Inferior parietal cortex (tissue), 1 donor: ENCODE data around the gene SERP2.

Experiments used
- DNase-seq: peaks from one replicate; pipeline ENCODE4 v3.0.0-alpha.2; 2016; ENCODE audit errors: extremely low spot score

SERP2 gene

DNA sequence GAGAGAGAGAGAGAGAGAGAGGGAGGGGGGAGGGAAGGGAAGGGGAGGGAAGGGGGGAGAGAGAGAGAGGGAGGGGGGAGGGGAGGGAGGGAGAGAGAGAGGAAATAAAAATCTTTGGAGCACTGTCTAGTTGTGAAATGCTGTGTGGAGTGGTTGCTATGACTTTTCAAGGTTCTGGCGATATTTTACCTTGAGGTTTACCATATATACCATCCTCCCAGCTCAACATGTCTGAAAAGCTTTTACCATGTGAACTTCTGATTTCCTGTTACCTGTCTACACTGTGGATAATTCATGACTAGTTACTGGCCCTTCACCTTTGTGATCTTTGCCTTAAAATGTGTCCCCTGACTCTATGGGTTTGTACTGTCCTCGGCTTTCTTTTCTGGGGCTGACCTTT lies 38.2 kb downstream of the SERP2 start:
- DNase-seq, result no peak

DNA sequence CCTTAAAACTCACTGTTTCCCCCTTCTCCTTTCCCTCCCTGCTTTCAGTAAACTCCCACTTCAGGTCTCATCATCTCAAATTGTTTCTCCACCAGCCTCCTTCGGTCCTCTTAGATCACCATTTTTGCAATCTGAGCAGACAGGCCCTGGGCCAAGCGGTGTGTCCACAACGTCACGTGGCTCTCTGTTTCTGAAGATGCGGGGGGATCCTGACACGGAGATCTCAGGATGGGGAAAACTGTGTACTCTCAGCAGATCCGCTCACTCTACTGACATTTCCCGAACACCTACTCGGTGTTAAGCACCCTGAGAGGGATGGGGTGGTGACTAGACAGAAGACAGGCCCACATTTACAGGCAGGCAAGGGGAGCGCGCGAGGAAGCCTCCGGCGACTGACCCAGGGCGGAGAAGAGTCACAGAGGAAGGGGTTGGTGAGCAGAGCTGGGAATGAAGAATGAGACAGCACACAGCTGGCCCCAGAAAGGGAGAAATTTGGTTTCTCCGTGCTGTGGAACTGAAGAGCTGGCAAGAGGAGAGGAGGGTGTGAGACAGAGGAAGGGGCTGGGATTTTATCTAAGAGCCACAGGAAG lies 38.8 kb downstream of the SERP2 start:
- no peak for DNase-seq

DNA sequence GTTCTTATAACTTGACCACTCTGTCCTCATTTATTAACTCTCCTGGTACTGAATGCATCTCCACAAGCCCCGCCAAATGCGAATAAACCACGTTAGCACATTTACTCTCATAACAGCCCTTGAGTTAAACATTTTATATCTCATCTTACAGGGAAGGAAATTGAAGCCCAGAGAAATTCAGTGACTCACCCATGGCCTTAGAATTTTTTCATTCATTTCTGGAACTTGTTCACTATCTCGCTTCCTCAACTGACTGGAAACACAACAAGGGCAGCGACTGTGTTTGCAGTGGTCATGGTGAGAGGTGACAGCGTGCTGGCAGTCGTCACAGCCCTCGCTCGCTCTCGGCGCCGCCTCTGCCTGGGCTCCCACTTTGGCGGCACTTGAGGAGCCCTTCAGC lies 39.5 kb downstream of the SERP2 start:
- DNase-seq, result no peak

DNA sequence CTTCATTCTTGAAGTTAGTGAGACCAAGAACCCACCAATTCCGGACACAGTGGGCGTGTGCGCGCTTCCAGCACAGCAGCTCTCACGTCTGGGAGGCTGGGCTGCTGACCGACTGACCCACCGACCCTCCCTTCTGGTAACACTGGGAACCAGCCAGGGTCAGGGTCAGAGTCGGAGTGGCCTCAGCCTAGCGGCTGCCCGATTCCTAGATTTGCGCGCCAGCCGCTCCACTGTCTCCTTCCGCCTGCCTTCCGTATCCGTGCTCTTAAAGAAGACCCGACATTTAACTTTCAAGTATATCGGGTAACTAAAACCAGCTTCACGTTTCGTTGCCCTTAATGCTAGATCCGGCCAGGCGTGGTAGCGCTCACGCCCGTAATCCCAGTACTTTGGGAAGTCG lies 41.1 kb downstream of the SERP2 start:
- DNase-seq, result no peak

DNA sequence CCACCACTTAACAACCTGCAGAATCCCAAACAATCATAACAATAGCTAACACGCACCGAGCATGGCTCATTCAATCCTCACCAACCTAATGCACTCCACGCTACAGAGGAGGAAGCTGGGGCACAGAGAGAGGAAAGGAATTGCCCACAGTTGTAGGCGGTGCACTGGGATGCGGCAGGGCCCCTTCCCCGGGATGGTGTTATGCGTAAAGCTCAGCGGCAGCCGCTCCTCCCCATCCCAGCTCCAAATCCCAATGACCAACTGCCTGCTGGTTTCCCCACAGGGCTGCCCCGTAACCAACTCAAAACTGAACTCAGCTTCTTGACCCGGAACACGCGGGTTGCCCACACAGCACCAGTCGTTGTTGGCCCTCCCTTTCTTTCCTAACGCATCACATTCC lies 42.2 kb downstream of the SERP2 start:
- no peak for DNase-seq

DNA sequence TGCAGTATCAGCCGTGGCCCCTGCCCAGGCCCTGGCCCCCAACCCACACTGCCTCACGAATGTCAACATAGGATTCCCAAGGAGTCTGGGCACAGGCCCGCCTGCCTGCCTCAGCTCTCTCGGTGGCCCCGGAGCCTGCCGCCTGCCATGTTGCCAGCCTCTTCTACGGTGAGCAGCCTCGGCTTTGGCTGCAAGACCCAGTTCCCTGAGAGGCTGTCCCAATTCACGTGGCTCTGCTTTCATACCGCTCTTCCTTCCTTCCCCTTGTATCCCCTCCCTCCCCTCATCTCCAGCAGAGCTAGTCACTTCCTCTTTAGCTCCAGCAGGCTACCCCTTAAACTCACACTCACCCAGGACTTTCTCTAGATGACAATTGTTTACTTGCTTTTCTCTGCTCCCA lies 42.7 kb downstream of the SERP2 start:
- no peak for DNase-seq

DNA sequence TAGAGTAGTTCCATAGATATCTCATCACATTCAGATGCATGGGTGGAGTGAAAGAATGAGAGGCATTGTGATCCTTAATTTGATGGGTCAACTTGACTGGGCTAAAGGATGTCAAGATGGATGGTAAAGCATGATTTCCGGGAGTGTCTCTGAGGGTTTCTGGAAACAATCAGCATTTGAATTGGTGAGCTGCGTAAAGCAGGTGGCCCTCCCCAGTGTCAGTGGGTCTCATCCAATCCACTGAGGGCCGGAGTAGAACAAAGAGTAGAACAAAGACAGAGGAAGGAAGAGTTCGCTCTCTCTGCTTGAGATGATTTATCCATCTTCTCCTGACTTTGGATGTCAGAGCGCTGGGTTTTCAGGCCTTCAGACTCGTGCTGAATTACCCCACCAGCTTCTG lies 43.1 kb downstream of the SERP2 start:
- no peak for DNase-seq

DNA sequence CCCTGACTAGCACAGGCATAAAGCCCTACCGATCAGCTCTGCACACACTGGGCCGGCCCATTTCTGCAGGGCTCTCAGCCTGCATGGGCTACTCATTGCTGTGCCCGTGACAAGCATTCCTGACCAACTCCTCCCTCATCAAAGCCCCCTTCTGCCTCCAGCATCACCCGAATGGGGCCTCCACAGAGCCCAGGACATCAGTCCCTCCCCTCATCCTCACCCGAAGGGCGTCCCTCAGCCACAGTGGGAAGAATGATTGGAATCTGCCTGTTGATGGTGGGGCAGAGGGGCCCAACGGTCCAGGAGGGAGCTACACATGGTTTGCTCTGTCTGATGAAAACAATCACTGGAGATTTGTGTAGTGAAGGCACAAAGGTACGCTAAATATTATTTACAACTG lies 43.8 kb downstream of the SERP2 start:
- no peak for DNase-seq

DNA sequence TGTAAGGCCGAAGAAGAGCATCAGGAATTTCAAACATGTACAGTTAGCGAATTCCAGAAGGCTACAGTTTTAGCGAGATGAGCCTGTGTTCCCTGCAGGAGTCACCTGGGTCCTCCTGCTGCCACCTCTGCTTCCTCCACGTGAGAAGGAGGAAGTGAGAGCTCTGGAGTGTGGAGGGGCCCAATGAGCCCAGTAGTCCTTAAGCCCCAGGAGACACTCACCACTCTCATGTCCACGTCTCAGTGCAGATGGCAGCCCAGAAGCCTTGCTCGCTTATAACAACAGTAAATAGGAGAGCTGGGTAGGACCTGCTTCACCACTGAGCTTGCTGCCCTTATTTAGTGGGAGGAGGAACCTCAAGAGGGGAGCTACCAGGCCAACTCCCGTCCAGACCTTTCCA lies 44.3 kb downstream of the SERP2 start:
- no peak for DNase-seq

DNA sequence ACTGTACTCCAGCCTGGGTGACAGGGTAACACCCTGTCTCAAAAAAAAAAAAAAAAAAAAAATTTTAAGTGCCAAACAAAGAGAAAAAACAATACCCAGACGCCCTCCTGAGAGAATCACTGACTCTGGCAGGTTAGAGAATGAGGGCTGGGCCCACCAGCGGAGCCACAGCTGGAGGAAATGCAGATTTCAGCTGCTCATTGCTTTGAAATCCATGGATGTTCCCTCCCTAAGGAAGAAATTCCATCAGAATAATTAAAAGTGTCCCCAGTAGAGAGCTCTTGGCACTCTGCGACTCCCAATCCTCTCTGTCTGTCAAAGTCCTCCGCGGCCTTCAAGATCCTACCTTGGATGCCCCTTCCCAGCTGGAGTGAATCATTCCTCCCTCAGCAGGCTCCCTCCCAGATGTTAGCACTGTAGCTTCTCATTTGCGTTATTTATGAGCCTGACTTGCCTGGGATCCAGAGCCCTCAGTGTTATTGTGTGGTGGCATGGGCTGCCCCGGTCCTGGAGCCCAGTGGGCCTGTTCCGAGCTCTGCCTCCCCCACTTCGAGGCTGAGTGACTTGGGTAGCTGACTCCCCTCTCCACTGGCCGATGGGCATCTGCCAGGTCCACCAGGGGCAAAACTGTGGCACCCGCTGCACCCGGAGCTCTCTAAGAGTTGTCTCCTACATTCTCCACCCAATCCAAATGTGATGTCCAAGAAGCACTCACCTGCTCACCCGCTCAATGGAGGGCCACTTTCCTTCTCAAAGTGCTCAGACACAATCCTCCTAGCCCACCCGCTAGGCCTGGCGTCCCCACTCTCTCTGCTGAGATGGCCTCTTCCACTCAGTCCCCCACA lies 47.0 kb downstream of the SERP2 start:
- no peak for DNase-seq

DNA sequence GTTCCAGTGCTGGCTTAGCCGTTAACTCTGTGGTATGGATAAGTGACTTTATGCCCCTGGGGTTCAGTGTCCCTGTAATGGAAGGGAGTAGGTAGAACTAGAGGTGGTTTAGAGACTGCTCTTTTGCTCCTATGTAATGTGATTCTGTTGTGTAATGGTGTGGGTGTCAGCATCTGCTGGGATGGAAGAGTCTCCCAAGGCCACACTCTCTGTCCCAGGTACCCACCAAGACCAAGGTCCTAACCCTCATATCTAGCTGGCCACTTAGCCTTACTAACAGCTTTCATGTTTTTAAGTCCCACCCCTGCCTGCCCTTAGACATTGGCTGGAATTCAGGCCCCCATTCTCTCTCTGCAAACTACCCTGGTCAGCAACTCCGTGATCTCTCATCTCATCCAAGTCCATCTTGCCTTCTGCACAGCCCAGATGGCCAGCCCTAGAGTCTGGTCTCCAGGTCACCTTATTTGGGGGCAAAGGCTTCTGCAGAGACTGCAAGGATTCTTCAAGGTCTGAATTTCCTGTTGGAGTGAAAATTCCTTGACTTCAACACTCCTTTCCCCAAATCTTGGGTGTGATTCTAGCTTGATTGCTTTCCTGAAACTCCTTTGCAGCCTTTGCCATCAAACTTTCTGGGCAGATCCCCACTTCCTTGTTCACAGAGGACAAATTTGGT lies 48.4 kb downstream of the SERP2 start:
- no peak for DNase-seq

DNA sequence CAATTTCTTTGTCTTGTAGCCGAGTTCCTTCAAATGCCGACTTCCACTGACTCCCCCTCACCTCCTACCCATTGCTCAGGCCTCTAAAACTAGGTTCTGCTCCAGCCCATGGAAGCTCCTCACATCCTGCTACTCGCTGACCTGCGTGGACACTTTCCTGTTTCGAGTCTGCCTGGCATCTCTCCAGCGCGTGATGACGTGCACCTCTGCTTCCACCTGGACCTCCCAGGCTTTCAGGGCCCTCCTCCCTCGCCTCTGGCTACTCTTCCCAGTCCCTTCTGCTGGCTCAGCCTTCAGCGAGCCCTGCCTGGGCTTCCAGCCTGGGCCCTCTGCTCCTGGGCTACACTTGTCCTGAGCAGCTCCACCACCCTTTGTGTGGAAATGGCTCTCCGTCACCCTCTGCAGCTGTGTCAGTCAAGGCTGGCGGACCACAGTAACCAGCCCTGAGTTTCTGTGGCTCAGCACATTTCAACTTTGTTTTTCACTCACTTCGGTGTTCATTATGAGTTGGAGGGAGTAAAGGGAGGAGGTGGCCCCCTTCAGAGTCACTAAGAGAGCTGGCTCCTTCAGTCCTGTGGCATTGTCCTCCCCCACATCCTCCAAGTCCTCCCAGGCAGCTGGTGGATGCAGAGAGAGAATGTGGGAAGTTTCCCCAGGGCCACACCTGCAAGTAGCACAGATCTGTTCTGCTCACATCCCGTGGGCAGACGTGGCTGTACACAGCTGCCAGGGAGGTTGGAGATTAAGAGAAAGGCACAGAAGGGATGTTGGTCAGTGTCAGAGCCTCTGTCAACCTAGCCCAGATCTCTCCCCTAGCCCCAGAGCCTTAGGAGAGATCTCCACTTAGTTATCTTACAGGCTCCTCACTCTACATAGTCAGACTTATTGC lies 49.4 kb downstream of the SERP2 start:
- no peak for DNase-seq

DNA sequence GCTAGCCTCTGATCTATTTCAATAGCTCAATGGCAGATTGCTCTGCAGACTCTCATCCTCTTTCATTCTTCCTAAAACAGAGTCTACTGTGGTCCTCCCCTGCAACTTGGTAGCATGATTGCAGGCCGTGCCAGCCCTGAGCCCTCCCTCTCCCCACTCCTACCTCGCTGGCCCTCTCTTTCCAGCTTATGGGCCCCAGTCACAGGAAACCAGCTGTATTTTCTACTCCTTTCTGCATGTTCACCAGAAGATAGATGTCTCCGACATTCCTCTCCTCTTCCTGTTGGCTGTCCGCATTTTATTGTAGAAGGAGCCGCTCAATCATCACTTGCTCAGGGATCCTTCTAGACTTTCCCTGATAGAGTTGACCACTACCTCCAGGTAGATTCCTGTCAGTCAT lies 50.2 kb downstream of the SERP2 start:
- DNase-seq, result no peak

DNA sequence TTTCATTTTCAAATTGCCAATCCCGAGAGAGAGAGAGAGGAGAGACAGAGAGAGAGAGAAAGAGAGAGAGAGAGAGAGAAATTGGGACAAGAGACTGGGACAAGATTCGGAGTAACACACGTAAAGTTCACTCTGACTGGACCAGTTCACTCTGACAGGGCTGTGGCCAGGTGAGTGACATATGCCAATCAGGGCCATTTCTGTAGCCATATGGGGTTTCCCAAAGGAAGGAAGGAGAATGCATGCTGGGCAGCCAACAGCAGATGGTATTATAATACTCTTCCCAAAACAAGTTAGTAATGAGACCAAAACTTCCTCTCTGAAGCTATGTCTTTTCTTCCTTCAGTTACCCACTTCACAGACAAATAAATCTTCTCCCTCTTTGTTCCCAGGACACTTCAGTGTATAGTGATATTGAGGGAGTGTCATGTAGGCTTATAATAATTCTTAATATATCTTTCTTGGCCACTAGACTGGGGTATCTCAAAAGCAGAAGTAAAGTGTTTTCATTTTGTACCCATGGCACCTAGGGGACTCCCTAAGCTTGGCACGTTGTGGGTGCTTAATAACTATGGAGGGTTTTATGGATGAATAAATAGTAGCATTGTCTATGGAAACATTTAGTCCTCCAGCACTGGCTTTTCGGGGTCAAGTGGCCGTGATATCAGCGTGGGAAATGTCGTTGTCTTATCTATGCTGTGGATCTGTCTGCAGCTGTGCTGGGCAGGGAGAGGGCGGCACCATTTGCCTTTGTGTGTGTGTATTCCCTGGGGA lies 51.6 kb downstream of the SERP2 start:
- no peak for DNase-seq

DNA sequence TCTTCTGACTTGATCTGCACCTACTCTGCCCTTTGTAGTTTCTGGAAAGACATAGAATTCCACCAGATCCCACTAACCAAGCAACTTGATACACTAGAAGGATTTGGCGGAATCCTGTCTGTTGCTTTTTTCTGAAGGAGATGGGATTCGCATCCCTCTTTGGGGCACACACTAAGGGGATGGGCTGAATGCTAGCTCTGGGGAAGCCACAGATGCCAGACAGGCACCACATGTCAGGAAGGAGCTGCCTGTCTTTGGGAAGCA lies 52.1 kb downstream of the SERP2 start:
- DNase-seq, result no peak

DNA sequence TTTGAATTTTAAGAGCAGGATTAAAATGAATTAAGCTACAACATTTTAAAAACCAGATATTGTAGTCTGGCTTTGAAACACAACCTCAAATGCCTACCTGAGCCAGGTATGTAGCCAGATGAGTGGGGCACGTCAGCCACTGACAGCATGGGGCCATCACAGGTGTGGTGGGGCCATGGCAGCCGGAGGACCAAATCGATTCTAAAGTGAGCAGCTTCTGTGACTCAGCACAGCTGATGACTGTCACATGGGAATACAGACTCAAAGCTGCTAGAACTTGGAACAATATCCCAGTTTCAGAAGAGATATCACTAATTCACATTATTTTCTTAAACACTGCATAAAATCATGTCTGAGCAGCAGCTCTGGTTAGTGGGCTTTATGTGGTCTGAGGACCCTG lies 52.8 kb downstream of the SERP2 start:
- DNase-seq, result no peak

DNA sequence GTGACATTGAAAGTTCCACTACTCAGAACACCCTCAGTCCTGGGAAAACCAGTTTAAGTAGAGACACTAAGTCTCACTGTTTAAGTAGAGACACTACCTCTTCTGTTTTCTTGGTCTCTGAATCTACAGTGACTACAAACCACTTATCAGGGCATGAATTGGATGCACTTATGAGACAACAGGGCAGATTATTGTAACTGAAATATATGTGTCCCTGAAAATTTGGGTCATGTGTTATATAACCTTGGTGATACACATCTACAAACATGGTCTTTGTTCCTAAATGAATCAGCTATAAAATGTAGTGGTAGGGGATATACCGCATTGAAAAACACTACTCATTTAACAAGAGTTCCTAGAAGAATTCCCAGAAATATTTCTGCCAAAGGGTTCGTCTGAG lies 55.7 kb downstream of the SERP2 start:
- no peak for DNase-seq

DNA sequence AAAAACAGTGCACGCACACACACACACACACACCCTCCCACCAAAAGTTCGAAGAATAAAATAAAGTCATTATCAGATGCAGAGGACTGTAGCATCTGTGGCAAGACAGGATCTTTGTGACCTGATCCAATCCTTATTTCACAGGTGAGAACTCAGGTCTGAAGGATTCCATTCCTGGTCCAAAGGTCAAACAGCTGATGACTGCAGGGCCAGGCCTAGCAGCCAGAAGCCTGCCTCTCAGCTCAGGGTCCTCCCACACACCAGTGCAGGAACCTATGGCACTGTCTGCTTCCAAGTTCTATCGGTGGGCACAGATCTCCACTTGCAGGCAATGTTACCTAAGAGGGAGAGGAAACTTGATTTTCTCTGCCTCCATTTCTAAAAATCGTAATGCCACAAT lies 57.5 kb downstream of the SERP2 start:
- DNase-seq, result no peak

DNA sequence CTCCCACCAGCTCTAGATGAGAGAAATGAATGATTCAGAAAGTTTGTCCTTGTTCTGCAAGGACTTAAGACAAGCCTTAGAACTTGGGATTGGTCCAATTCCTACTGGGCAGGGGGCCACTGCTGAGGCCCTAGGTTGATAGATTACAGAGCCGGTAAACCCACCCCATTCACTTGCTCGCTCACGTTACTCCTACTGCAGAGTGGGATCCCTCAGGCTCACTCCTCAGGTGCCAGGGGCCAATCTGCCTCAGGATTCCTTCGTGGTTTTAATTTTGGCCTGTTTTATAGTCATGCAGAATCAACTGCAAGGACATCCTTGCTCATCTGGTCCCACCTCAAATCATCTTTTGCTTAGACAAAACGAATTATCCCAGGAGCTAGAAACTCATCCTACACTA lies 59.0 kb downstream of the SERP2 start:
- DNase-seq, result no peak

DNA sequence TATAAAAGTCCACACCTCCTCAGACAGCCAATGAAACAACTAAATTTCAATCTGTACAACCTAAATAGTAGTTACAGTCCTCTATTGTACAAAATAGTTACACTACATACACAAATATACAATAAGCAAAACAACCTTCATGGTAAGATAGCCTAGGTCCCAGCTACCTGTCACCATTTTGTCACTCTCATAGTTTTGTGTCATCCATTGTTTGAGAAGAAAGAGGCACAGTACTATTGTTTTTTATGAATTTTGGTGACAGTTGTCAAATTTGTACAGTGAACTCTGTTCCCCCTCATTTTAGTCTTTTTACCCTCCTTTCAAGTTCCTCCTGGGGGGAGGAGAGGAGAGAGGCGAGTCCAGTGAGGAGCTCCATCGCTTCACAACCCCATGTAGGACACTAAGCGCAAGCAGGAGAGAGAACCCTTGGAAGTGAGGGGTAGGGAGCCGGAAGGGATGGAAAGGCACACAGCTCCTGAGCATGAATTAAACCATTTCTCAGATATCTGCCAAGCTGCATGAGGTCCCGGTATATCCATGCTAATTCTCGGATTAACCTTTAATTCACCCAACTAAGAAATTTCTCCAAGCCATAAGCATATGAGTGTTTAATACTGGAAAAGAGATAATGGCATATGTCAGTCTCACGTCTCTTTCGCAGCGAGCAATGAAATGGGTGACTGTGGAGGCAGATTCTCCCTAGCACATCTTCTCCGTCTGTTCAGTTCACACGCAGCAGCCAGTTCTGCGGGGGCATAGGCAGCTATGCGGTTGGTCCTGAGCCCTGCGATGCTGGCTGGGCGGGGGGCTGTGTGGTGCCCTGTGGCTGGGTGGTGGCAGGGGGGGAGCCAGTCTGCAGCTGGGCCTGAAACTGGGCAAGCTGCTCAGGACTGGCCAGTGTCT lies 60.5 kb downstream of the SERP2 start:
- DNase-seq, result no peak

DNA sequence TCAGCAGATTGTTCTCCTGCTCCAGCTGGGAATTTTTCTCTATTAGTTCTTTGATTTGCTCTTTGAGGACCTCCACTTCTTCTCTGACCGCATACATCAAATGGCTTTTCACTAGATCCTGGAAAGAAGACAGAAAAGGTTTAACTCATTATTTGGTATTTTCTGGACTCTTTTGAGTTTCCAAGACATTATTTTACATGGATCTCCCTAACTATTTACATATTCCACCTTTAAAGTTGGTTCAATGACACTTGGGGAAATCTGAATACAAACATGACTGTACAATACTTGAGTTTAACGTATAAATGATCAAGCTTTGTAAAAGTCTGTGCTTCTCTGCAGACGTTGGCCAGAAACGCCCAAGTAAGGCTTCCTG lies 61.1 kb downstream of the SERP2 start:
- DNase-seq, result no peak
